T follicular helper cell (primary cell): Measurements from ENCODE around the gene MMP21.

Source experiments
- DNase-seq: peaks from one replicate; pipeline ENCODE4 v3.0.0-alpha.2; 2020; ENCODE audit warnings: low read depth
- total RNA-seq, 2 experiments: gene quantifications; one replicate each; lab custom pipeline; 2026; lab: John Stamatoyannopoulos, UW

MMP21 gene, protein sequence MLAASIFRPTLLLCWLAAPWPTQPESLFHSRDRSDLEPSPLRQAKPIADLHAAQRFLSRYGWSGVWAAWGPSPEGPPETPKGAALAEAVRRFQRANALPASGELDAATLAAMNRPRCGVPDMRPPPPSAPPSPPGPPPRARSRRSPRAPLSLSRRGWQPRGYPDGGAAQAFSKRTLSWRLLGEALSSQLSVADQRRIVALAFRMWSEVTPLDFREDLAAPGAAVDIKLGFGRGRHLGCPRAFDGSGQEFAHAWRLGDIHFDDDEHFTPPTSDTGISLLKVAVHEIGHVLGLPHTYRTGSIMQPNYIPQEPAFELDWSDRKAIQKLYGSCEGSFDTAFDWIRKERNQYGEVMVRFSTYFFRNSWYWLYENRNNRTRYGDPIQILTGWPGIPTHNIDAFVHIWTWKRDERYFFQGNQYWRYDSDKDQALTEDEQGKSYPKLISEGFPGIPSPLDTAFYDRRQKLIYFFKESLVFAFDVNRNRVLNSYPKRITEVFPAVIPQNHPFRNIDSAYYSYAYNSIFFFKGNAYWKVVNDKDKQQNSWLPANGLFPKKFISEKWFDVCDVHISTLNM
- total RNA-seq: 0.22 to 0.36 reads per million in 2 experiments

DNA sequence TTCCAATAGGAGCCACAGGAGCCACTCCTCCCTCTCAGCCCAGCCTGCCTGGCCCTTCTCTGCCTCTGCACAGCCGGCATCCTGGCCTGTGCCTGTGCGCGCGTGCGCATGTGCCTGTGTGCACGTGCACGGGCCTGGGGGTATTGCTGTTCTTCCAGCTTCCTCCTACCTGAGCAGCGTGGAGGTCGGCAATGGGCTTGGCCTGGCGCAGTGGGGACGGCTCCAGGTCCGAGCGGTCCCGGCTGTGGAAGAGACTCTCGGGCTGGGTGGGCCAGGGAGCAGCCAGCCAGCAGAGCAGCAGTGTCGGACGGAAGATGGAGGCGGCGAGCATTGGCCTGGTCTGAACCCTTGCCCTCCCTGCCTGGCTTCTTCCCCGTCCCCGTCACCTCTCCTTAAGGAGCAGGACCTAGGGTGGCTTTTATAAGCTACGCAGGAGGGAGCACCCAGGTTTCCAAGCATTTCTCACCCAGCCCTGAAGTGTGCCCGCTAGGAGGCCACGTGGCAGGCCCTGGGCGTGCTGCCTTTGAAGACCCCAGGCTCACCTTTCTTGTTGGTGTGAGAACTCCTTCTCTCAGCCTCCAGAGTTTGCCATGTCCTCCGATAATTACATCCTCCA, at the start of gene MMP21:
TSS of gene MMP21 (minus strand) at position 331 of the 616 bp plus-strand sequence. CDS start at position 331, 0 bp downstream.
- no peak for DNase-seq

DNA sequence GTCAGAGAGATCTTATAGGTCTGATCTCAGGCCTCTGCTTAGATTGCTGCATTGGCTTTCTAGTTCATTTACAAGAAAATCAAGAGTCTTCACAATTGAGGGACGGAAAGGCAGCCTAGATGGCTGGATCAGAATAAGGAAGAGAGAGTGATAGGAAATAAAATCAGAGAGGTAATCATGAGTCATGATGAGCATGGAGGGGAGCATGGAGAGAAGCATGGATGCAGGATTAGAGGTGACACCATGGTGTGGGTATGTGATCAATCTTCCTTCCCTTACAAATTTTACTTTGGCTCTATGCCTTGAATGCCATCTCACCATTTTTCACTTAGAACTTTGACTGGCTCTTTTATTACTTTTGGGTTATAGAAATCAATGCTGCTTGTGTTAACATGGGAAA, 49.1 kb upstream of the MMP21 start:
- DNase-seq: no peak

DNA sequence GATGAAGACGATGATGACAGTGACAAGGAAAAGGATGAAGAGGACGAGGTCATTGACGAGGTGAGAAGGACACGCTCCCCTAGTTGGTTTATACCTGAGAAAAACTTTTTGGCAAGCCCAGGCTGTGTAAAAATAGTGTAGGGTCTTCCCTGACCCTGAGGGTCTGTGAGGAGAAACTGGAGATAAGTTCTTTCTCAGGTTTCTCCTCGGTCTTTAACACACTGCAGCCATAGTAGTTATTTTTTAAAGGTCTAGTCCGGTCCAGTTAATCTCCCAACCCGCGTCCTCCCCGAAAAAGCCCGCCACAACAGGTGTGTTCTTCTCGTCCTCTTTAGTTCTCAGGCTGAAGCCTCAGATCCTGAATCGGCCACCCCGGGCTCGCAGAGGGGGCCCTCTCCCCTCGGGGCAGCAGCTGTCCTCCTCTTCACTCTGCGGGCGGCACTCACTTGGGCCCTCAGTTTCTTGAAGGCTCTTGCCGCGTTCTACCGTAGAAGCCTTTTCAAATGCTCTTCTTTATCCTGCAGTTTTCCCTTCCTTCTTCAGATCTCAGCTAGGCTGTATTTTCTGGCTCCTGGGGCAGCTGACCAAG, 48.1 kb upstream of the MMP21 start:
- no peak for DNase-seq

DNA sequence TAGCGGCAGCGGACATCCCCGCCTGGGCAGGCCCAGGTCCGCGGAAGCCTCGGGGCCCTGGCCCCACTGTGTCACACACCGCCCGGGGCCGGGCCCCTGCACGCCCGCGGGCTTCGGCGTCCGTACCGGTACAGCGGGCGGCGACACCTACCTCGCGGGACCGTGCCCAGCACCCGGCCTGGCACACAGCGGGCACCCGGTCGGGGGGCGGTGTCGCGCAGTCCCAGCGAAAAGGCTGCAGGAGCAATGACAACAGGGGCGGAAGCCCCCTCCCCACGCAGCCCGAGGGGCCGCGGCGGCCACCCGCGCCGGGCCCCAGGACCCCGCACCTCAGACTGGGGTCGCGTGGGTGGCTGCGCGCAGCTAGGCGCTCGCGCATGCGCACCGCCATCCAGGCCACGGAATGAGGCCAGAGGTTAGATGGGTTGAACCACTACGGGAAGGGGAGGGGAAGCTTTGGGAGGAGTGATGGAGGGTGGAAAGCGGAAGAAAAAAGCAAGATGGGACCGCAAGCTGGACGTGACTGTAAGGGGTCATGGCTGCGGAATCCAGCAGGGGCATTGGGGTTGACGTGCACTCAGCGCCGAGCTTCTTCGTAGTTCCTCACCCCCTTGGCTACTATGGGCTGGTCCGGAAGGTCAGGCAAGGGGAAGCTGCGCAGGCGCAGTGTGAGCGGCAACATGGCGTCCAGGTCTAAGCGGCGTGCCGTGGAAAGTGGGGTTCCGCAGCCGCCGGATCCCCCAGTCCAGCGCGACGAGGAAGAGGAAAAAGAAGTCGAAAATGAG, 47.4 kb upstream of the MMP21 start, which contains the start of the genes BCCIP and UROS:
TSS of gene BCCIP (plus strand) at position 669 of the 785 bp plus-strand sequence. CDS start at position 681, 12 bp downstream.
TSS of gene UROS (minus strand) at position 381 of the 785 bp plus-strand sequence. CDS start 6,759 bp downstream, outside the sequence.
- DNase-seq: peak; percentile 85

DNA sequence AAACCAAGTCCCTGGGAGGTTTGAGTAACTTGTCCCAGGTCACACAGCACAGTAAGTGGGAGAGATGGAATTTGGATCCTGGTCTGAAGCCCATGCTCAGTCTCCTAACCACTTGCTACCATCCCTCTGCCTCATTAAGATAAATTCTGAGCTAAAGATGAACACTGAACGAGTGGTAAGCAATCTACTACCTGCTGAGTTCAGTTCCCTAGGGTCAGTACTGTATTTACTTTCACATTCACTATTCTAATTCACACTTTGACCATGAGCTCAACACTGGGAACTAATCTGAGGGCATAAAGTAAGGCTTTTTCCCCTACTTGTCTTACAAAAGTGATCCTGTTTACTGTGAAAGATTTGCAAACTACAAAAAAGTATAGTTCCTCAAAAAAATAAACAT, 45.1 kb upstream of the MMP21 start:
- DNase-seq: no peak

DNA sequence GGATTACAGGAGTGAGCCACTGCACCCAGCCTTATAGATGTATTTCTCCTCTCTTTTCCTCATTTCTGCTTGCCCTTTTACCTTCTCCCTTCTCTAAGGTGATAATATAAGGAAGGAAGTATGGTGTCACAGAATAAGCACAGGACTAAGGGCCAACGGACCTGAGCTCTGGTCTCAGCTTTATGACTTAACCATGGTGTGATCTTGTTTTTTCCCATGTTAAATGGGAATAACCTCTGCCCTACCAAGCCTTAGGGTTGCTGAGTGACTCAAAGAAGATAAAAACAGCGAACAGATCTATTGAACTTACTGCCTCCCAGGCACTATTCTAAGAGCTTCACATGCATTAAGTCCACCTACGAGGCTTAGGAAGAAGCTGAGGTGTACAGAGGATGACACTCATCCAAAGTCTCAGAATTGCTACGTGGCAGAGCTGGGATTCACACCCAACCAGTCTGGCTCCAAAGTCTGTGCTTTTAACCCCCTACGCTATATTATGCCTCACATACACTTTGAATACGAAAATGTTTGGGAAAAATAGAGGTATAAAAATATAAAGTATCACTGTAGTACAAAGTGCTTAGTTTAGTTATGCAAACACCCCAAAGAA, 41.8 kb upstream of the MMP21 start:
- DNase-seq: no peak

DNA sequence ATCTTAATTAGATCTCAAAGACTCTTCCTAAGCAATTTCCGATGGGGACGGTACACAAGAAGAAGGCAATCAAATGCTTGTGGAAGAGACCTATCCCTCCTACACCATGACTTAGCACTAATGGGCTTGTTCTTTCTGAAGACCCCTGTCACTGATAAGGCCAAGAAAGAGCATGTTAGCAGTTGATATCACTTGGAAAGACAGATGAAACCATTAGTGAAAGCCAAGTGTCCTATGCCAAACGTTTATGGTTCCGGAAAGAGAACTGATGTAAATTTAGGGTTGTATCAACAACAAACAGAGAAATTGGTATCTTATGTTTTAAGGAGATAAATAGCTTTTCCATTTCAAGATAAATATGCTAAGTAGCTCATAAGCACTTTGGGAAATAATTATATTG, 40.9 kb upstream of the MMP21 start:
- DNase-seq: no peak

DNA sequence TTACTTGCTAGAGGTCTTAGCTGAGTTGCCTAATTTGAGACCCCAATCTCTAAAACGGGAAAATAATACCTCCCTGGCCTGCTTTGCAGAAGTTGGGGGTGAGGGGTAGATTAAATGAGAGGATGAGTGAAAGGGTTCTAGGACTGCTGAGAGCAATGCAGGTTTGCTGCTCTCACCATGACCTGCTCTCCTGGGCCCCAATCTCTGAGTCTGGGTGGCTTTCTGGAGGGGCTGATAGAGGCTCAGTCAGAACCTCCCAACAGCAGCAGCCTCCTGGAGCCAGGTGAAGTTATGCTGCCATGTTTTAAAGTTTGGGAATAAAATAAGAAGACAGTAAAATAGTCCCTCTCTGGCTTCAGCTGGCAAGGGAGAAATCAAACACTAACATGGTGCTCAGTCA, 40.1 kb upstream of the MMP21 start:
- DNase-seq: no peak

DNA sequence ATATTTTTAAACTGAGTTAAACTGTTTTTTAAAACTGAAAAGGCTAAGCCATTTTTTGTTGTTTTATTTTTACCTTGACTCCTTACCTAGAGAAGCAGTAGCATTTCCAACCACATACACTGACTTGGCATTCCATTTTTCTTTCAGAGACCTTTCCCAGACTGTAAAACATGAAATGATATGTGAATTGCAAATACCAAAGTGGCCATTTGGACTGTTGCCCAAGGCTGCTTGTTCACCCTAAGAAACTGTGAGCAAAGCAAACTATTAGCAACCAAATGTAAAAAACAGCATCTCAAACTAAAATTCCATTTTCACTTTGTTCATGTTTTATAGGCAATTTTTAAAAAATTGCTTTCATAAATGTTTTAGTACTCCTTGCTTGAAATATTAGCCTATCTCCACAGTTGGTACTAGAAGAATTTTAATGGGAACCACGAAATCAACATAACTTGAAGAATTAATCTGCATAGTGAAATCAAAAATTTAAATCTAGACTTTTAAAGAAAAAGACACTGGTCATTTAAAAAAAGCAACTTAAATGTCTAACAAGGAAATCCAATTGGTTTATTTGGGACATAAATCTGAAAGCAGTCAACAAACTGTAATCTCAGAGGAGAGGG, 36.6 kb upstream of the MMP21 start:
- DNase-seq: no peak

DNA sequence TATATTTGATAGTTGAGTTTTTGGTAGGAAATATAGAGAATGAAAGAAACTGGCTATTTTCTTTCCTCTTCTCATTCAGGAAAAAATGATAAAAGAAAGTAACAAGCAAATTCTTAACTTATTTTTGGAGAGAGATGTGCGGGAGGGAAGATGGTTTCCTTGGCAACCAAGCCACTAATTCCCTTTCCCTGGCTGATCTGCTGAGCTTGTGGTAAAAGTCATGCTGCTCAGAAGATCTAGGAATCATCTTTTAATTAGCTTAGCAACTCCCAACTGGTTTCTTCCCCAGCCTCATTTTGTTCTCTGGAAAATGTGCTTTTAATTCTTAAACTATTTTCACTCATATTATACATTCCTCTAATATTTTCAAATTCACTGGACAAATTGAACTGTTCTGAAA, 35.6 kb upstream of the MMP21 start:
- no peak for DNase-seq

DNA sequence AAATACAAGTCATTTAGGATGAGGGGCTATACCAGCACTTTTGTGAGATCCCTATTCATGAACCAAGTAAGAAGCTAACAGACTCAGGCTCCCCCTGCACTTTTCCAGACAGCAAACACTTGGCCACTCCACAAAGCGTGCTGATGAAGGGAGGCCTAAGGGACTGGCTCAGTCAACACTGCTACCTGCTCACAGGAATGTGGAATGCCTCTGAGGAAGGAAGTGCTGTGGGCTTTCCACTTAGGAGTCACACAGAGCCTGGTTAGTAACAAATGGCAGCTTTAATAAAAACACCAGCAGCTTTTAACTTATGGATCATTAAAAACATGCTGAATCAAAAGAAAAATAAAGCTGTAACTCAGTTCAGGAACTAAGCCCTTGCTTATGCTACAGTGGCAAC, 32.4 kb upstream of the MMP21 start:
- no peak for DNase-seq

DNA sequence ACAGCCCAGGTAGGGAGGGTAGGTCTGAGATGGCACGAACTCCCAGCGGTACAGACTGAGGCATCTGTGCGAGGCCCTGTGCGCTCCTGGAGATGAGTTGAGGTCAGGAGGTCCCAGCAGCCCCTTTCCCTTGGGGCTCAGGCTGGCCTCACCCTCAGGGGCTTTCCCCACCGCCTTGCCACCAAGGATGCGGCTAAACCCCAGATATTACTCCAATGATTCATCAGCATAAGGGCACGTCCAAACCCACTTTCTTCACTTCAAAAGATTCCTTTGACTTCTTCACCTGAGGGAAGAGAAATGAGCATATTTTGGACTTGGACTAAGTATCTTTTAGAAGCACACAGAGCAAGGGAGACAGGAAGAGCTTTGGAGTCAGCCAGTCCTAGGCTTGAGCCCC, 27.1 kb upstream of the MMP21 start:
- DNase-seq: no peak

DNA sequence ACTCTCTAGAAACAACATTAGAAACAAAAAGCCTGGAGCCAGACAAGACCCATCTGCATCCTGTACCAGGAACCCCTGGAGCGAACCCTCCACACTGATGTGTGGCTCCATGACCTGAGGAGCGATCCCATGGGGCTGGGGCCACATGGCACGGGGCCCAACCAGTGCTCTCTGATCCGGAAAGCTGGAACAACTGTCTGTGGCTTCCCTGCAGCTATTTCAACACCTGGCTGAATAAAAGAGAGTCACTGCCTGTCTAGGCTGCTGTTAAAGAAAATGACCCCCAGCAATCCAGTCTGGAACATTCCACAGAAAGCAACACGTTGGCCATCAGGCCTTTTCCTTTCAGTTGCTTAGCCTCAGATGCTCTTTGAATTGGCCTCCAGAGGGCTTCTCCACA, 26.5 kb upstream of the MMP21 start:
- no peak for DNase-seq

DNA sequence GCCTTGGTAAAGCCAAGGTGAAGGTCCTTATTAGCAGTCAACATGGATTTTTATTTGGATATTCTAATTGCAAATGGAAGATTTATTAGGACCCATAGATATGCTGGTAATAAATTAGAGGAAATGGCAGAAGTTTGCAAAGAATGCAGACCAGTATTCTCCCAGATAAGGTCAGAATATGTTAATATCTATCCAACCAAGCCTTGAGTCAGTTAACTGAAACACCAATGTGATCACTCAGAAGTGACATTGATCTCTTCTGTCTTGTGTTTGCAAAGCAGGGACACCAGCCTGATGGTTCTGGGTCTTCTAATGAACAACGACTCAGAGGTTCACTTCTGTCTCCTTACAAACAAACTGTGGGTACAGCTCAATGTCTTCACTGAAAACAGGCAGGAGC, 26.0 kb upstream of the MMP21 start:
- no peak for DNase-seq

DNA sequence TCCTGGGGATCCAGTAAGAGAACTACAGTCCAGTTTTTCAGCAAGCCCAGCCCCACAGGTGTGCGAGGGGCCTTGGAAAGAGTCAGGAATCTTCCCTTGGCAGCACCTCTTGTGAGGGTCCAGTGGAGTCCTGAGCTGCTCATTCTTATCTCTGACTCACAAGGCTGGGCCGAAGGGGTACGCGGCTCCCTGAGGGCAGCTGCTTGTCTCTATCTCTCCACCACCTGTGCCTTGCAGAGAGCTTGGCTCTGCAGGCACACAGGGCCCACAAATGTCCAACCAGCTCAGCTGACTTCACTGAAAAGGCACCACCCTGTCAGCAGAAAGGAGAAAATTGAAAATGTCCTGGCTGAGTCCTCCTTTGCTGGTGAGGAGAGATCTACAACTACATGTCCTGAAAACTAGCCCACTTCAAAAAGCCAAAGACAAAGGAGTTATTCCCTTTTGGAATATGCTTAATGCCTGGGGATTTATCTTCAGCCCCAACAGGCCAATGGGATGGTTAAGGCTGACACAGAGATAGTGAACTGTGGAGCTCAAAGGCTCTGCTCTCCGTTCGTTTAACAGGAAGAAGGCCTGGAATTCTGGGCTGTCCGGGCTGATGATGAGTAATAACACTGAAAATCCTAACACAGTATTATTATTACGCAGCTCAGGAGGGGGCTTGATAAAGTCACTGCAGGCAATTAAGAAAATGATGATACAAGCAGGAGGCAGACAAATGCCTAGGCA, 24.0 kb upstream of the MMP21 start:
- no peak for DNase-seq

DNA sequence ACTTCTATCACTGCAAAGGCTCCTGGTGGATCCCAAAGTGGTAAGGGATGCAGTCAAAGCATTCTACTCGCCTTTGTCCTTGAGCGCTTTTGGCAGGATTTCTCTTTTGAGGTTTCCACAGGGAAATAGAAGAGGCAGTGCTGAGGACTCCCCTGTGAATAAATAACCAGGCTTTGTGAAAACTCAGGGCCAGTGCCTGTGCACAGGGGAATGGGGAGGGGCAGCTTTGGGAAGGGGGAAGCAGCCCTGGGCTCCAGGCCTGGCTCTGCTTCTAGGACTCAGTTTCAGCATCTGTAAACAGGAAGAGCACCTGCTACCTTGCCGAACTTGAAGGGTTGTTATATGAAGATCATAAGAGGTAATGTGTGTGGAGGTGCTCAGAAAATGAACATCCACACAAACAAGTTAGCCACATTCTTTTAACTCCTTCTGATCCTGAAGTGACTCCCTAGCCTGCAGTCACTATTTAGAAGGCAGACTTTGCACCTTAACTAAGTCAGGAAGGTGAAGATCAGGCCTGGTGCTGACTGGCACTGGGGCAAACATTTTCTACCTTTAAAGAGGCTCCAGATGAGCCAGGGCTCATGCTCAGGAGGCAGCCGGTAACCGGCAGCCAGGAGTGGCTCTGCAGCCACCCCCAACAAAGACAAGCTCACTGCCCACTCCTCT, 22.5 kb upstream of the MMP21 start:
- DNase-seq: no peak

DNA sequence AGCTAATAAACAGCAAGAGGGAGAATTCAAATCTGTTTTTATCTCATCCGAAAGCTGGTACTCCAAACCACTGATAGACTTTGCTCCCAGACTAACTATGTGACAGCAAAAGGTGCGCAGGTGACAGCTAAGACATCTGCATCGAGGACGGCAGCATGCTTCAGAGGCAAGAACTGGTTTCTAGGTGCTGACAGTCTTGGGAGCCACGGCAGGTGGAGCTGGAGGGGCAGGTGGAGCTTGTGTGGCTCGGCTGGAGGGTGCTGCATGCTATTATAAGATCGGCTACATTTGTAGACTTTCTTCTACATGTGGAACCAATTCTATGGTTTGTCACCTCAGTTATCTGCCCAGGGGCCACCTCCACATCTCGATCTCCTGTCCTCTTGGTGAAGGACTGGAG, 21.8 kb upstream of the MMP21 start:
- no peak for DNase-seq

DNA sequence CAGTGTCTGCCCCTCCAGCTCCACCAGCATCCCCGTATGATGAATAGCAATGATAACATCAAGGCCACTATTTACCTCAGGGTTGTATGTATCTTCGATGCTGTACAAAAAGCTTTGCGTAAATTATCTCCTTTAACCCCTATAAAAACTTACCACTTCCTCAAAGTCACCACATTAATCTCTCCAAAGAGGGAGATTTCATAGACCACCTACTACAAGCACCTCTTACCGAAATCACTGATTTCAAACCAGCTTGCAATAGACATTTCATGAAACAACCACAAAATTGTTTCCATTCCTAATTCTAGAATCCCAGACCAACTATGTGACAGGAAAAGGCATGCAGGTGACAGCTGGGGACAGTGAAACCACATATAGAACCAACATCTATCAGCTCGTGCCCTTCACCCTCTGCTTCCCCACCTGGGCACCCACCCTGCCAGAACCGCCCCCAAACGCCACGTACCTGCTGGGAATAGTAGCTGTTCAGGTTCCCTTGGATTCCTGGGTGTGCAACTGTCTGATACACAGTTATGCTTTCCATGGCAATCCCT, 20.1 kb upstream of the MMP21 start:
- DNase-seq: no peak

DNA sequence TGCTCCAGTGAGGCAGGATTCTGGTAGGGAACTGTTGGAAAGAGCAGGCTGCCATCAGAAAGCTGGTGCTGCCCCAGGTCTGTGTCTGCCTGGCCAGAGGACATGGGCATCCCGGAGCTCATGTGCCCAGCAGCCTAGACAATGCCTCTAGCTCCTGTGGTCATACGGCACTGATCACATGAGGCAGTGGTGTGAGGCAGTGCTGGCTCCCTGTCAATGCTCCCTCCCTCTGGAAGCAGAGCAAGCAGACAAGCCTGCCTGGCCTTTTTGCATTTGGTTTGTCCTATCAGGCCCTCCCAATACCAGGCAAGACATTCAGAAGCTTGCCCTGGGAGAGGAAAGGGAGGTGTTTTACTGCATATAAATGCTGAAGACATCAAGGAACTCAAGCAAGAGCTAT, 19.5 kb upstream of the MMP21 start:
- no peak for DNase-seq
